Measurements from ENCODE around the gene UAP1. TPM values are rescaled to one million over a fixed set of nuclear protein-coding genes. Genes with fewer than 3 reads are reported as not detected.

Gene UAP1
- total RNA-seq, 1 experiment from 2014 or later = 601 TPM

DNA sequence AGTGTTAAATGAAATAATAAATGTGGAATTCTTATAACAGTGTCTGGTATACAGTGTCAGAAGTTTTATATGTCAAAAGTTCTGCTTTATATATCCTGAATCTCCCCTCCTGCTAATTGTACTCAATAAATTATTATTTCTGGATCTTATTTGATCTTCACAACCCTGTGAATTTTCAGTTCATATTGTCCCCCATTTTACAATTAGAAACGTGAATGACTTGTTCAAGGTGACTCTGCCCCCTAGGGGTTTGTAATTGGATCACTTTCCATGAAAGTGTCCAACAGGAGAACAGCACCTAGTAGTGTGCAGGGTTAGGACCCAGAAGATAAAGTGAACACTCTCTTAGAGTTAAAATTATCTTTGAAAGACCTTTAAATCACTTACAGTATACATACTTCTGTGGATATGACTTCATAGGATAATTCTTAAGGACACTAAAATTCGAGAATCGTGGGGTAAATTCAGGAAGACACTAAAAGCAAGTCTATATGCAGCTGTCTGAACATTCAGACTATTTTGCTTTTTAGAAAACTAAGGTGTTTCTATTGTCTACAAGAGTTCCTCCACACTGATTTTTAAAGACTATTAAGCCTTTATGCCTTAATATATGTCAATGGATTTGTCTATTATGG is 66.3 kb downstream of the UAP1 start:
- Histone ChIP-seq H3K36me3 (no peaks in the 10 kb centered on the region; the same call in 1 of the 2 replicates), H3K27me3 (no peaks in the 10 kb centered on the region), H3K9me3 (no peaks in the 10 kb centered on the region), H3K4me3 (no peak overlapping the region)
- no peak for DNase-seq

DNA sequence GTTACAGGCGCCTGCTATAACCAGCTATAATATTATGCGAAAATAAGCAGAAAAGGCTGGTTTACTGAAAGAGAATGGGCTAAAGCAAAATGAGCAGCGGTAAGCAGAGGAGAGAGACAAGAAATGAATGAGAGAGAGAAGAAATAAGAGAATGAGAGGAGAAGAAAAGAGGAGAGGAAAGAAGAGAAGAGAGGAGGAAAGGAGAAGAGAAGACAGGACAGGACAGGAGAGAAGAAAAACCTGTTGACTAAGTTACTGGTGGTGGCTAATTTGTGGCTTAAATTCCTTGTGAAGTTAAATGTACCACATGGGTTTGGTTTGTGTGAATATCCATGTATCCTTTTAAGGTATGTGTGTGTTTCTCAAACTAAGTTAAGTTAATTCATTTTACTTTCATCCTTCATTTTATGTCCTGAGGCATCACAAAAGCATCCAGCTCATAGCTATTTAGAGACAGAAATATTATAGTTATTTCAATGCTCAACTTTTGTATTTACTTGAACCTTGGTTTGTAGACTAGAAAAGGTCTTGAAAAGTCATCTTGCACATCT is 67.6 kb downstream of the UAP1 start:
- H3K36me3 ChIP-seq = no peaks in the 10 kb centered on the region; the same call in 1 of the 2 replicates
- H3K27me3 ChIP-seq = no peaks in the 10 kb centered on the region
- H3K4me3 ChIP-seq = no peak overlapping the region
- DNase-seq = no peak
- H3K9me3 ChIP-seq = no peaks in the 10 kb centered on the region

- Histone ChIP-seq H3K36me3 (no peaks in the 10 kb centered on the region; the same call in 1 of the 2 replicates), H3K9me3 (no peaks in the 10 kb centered on the region), H3K4me3 (no peak overlapping the region), H3K27me3 (no peaks in the 10 kb centered on the region)
- DNase-seq = no peak
Measured at GRCh38 chr1:162629651-162630050, 68.1 kb downstream of the UAP1 start.

DNA sequence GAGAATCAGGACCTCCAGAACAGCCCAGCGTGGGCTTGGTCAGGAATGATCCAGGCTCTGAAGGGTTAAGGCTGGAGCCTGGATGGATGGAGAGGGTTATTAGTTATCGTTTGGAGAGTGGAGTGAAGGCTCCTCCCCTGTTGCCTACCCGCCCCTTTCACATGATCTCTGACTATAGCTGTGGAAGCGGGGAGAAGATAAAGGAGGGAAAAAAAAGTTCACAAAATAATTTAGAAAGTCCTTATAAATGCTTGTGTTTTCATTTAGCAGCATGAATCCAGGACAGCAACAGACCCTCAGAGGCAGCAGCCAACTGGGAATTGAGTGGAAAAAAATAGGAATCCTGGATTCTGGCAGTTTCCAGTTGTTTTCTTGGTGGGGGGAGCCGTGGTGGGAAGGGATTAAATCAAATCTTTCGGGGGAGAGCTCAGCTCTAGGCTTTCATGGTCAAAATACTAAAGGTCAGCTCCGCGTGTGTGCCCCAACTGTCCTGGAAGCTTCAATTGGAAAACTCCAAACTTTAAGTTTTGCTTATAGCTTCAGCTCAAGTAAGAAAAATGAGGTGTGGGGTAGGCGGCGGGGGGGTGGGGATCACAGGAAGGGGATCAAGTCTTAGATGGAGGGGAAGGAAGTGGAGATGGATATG is 70.1 kb downstream of the UAP1 start:
- no peaks in the 10 kb centered on the region for H3K27me3 ChIP-seq
- peak overlapping the region; percentile 66 for H3K4me3 ChIP-seq
- peak; percentile 64 for DNase-seq
- peaks cover 6% of the 10 kb centered on the region; the same call in 1 of the 2 replicates for H3K36me3 ChIP-seq
- no peaks in the 10 kb centered on the region for H3K9me3 ChIP-seq

DNA sequence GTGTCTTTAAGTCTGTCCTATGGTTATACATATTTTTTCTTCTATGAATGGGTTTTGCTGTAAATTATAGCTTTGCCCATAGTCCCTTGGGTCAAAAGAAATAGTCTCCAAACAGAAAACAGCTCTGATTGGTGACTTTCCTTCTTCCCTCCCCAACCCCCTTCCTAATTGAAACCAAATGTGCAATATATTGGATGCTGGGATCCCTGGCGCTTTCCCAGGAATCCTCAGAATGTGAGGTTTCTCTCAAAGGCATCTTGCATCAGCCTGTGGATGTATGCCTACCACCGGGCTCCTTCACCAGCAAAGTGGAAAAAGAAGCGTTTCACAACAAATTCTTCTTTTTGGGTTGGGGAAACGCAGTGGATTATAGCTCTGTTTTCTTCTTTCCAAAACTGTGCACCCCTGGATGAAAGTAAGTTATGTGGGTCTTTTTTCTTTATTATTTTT is 70.7 kb downstream of the UAP1 start, which contains the start of gene DDR2:
TSS of gene DDR2 (plus strand) at position 248 of the 450 bp plus-strand sequence. CDS start 86,600 bp downstream, outside the sequence.
- peaks cover 6% of the 10 kb centered on the region; the same call in 1 of the 2 replicates for H3K36me3 ChIP-seq
- H3K27me3 ChIP-seq = no peaks in the 10 kb centered on the region
- no peaks in the 10 kb centered on the region for H3K9me3 ChIP-seq
- peak within 1 kb of the TSS; percentile 66 for H3K4me3 ChIP-seq
- DNase-seq = peak; percentile 89

GRCh38 chr1:162632698-162633080 is 71.2 kb downstream of the UAP1 start:
- no peaks in the 10 kb centered on the region for H3K9me3 ChIP-seq
- H3K4me3 ChIP-seq = peak overlapping the region; percentile 66
- no peaks in the 10 kb centered on the region for H3K27me3 ChIP-seq
- peaks cover 6% of the 10 kb centered on the region; the same call in 1 of the 2 replicates for H3K36me3 ChIP-seq
- DNase-seq = no peak

DNA sequence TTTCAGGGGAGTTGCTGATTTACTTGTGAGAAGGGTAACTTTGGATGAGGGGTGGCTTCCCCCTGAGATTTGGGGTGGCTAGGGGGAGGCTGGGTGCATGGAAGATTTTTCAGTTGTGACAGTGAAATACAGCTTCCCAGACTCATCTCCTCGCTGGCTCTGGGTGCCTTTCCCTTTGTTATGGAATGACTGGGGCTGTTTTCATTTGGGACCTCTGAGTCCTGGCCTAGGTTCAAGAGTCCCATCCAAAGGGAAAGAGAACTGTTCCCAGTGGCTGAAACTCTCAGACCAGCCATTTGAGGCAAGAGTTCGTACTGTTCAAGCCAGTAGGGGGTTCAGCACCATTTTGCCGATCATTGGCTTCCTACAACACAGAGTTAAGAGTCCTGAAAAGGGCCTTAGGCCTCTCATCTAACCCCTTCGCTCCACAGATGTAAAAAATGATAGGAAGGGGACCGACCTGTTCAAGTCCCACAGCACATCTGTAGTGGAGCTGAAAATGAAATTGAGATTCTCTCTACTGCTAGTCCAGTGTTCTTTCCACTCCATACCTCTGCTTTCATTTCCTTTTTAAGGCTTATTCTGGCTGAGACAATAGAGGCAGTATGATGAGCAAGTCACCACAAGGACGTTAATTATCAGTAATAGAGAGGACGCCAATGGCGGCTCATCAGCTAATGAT is 71.7 kb downstream of the UAP1 start:
- H3K4me3 ChIP-seq = peak overlapping the region; percentile 66
- no peaks in the 10 kb centered on the region for H3K27me3 ChIP-seq
- peak; percentile 38 for DNase-seq
- H3K9me3 ChIP-seq = no peaks in the 10 kb centered on the region
- H3K36me3 ChIP-seq = peaks cover 7% of the 10 kb centered on the region

- no peak for DNase-seq
- Histone ChIP-seq H3K36me3 (peaks cover 19% of the 10 kb centered on the region), H3K4me3 (peak overlapping the region; percentile 66), H3K9me3 (no peaks in the 10 kb centered on the region), H3K27me3 (no peaks in the 10 kb centered on the region)
Measured at GRCh38 chr1:162635418-162635817, 73.9 kb downstream of the UAP1 start.

GRCh38 chr1:162639718-162640117 is 78.2 kb downstream of the UAP1 start:
- Histone ChIP-seq H3K36me3 (peaks cover 41% of the 10 kb centered on the region), H3K27me3 (no peaks in the 10 kb centered on the region), H3K9me3 (no peaks in the 10 kb centered on the region), H3K4me3 (no peak overlapping the region)
- DNase-seq = no peak

- Histone ChIP-seq H3K36me3 (peaks cover 45% of the 10 kb centered on the region), H3K4me3 (no peak overlapping the region), H3K9me3 (no peaks in the 10 kb centered on the region), H3K27me3 (no peaks in the 10 kb centered on the region)
- no peak for DNase-seq
Measured at GRCh38 chr1:162641114-162641513, 79.6 kb downstream of the UAP1 start.

- no peaks in the 10 kb centered on the region for H3K9me3 ChIP-seq
- no peak for DNase-seq
- H3K27me3 ChIP-seq = no peaks in the 10 kb centered on the region
- H3K36me3 ChIP-seq = peaks cover 49% of the 10 kb centered on the region
- no peak overlapping the region for H3K4me3 ChIP-seq
Measured at GRCh38 chr1:162644986-162645314, 83.4 kb downstream of the UAP1 start.

- no peak for DNase-seq
- Histone ChIP-seq H3K9me3 (no peaks in the 10 kb centered on the region), H3K27me3 (no peaks in the 10 kb centered on the region), H3K4me3 (no peak overlapping the region), H3K36me3 (peaks cover 49% of the 10 kb centered on the region)
Measured at GRCh38 chr1:162645666-162646065, 84.1 kb downstream of the UAP1 start.

DNA sequence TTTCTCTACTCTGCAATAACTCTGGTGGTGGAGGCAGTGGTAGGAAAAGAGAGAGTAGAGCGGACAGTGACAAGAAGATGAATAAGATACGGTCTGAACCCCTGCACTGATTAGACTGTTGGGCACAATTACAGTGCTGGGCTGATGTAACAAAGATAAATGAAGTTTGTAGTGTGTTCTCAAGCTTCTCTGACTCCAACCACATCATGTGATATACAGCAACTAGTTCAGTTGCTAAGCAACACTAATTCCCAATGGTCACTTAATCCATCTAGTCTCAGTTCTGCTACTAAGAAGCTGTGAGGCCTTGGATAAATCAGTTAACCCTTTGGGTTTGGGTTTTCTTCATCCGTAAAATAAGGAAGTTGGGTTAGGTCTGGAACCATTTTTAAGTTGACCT is 88.1 kb downstream of the UAP1 start:
- Histone ChIP-seq H3K27me3 (no peaks in the 10 kb centered on the region), H3K36me3 (peaks cover 35% of the 10 kb centered on the region), H3K4me3 (no peak overlapping the region), H3K9me3 (no peaks in the 10 kb centered on the region)
- no peak for DNase-seq

Other genes with a start within 250 kb of the UAP1 start
- gene SPATA46, start 184.9 kb upstream of the UAP1 start, total RNA-seq (2014; rRNA removed; shearing (Covaris generic); ENCODE audit: low replicate concordance) = not detected in 2 replicates
- gene C1orf226, start 180.0 kb upstream of the UAP1 start, total RNA-seq (2014; rRNA removed; shearing (Covaris generic); ENCODE audit: low replicate concordance) = not detected in 2 replicates
- gene SH2D1B, start 149.6 kb upstream of the UAP1 start, total RNA-seq (2014; rRNA removed; shearing (Covaris generic); ENCODE audit: low replicate concordance) = not detected in 2 replicates
- 42.8 and 71.7 TPM in 2 replicates for gene UHMK1, start 63.9 kb upstream of the UAP1 start, total RNA-seq (2014; rRNA removed; shearing (Covaris generic); ENCODE audit: low replicate concordance)
- 38.1 and 51.2 TPM in 2 replicates for gene DDR2, start 70.7 kb downstream of the UAP1 start, total RNA-seq (2014; rRNA removed; shearing (Covaris generic); ENCODE audit: low replicate concordance)
- 0.49 and 5.6 TPM in 2 replicates for gene HSD17B7, start 229.0 kb downstream of the UAP1 start, total RNA-seq (2014; rRNA removed; shearing (Covaris generic); ENCODE audit: low replicate concordance)

All from MG63 (cell line).